SH-SY5Y (cell line): ENCODE results near the gene PARP8.

Experiments used
- GATA2 ChIP-seq: IDR thresholded peaks from 2 replicates; pipeline ENCODE4 v1.6.1; 2011; ENCODE audit warnings: mild to moderate bottlenecking, low read depth, low read length
- GATA3 ChIP-seq: IDR thresholded peaks from 2 replicates; pipeline ENCODE4 v1.6.1; 2011; ENCODE audit warnings: low read depth, mild to moderate bottlenecking, low read length, moderate library complexity

- TF ChIP-seq GATA2, result no peak
- TF ChIP-seq GATA3, result no peak
Observed at GRCh38 chr5:50824109-50824508, 157.7 kb downstream of the PARP8 start.
